T1000 (cell line): ENCODE data around the gene CSDE1.

ENCODE experiments used
- DNase-seq: peaks from one replicate; lab custom pipeline; 2025; ENCODE audit warnings: mixed read lengths; lab: John Stamatoyannopoulos, UW

The CSDE1 gene

GRCh38 chr1:114749835-114750234, 7.9 kb downstream of the CSDE1 start:
- DNase-seq, result no peak

- no peak for DNase-seq
Observed at GRCh38 chr1:114746450-114747121, 11.2 kb downstream of the CSDE1 start.

- no peak for DNase-seq
Observed at GRCh38 chr1:114745291-114745690, 12.5 kb downstream of the CSDE1 start.

- no peak for DNase-seq
Observed at GRCh38 chr1:114741963-114742746, 15.6 kb downstream of the CSDE1 start.

- DNase-seq, result no peak
Observed at GRCh38 chr1:114740331-114740730, 17.5 kb downstream of the CSDE1 start.

GRCh38 chr1:114737314-114737849, 20.4 kb downstream of the CSDE1 start:
- DNase-seq, result no peak

- no peak for DNase-seq
Observed at GRCh38 chr1:114735479-114735878, 22.3 kb downstream of the CSDE1 start.

- no peak for DNase-seq
Observed at GRCh38 chr1:114729782-114730181, 28.0 kb downstream of the CSDE1 start.

GRCh38 chr1:114728553-114728952, 29.2 kb downstream of the CSDE1 start:
- DNase-seq, result no peak

GRCh38 chr1:114725230-114725629, 32.6 kb downstream of the CSDE1 start:
- no peak for DNase-seq

GRCh38 chr1:114723915-114724314, 33.9 kb downstream of the CSDE1 start:
- no peak for DNase-seq

GRCh38 chr1:114723457-114723856, 34.3 kb downstream of the CSDE1 start:
- no peak for DNase-seq

- DNase-seq, result no peak
Observed at GRCh38 chr1:114720492-114720891, 37.3 kb downstream of the CSDE1 start.

GRCh38 chr1:114719424-114719787, 38.4 kb downstream of the CSDE1 start:
- DNase-seq, result no peak

GRCh38 chr1:114718661-114719423, 38.9 kb downstream of the CSDE1 start:
- DNase-seq, result no peak

- DNase-seq, result peak; percentile 87
Observed at GRCh38 chr1:114716304-114717170, 41.2 kb downstream of the CSDE1 start, which contains the start of gene NRAS. Gene NRAS, minus strand, starts transcription at chr1:114716771. Its CDS starts 611 bp downstream, at chr1:114716160.

GRCh38 chr1:114715952-114716303, 41.9 kb downstream of the CSDE1 start:
- DNase-seq, result no peak

GRCh38 chr1:114712977-114713376, 44.8 kb downstream of the CSDE1 start:
- DNase-seq, result no peak

- DNase-seq, result no peak
Observed at GRCh38 chr1:114710360-114710759, 47.4 kb downstream of the CSDE1 start.

GRCh38 chr1:114707604-114708003, 50.2 kb downstream of the CSDE1 start:
- DNase-seq, result no peak

- no peak for DNase-seq
Observed at GRCh38 chr1:114703242-114703641, 54.5 kb downstream of the CSDE1 start.

GRCh38 chr1:114702737-114703136, 55.0 kb downstream of the CSDE1 start:
- DNase-seq, result no peak
